Chondrocyte (in vitro differentiated cells): ENCODE results near the gene GRIK2. TPM values are rescaled to one million over a fixed set of nuclear protein-coding genes. Genes with fewer than 3 reads are reported as not detected.

Experiments
- DNase-seq: peaks from one replicate; pipeline ENCODE4 v3.0.0; 2021; ENCODE audit warnings: mixed read lengths, low spot score
- H3K27ac Mint-ChIP-seq: one replicate; pipeline ENCODE4 v1.8.0; 2021; ENCODE audit warnings: mild to moderate bottlenecking, moderate library complexity, mixed read lengths; ENCODE audit not compliant: unreplicated experiment
- H3K27me3 Mint-ChIP-seq: 2 replicates; pipeline ENCODE4 v1.8.0; 2021; ENCODE audit warnings: low read depth, mixed read lengths
- H3K36me3 Mint-ChIP-seq: 2 replicates; pipeline ENCODE4 v1.8.0; 2021; ENCODE audit warnings: low read depth, mixed read lengths
- H3K4me1 Mint-ChIP-seq: 2 replicates; pipeline ENCODE4 v1.8.0; 2021; ENCODE audit warnings: low read depth, mild to moderate bottlenecking, mixed read lengths
- H3K4me3 Mint-ChIP-seq: one replicate; pipeline ENCODE4 v1.8.0; 2021; ENCODE audit warnings: mild to moderate bottlenecking, moderate library complexity, mixed read lengths; ENCODE audit not compliant: unreplicated experiment
- H3K9me3 Mint-ChIP-seq: 2 replicates; pipeline ENCODE4 v1.8.0; 2021; ENCODE audit warnings: low read depth, mixed read lengths
- CTCF ChIP-seq: fragments of 200-600 bp; sonication (generic); IDR thresholded peaks from 2 replicates; pipeline ENCODE4 v1.5.0; 2021; ENCODE audit warnings: antibody characterized with exemption, mild to moderate bottlenecking, moderate library complexity
- total RNA-seq: library from RNA; stranded (reverse); gene quantifications from 3 replicates; pipeline ENCODE4 v1.2.1, GENCODE V29; 2021

The GRIK2 gene
- total RNA-seq, 1 donor from 2014 or later: 8.2 TPM

GRCh38 chr6:101747716-101748115 lies 354.2 kb downstream of the GRIK2 start:
- no peak overlapping the region for H3K4me3 Mint-ChIP-seq
- no peak for DNase-seq
- no peak overlapping the region for H3K27ac Mint-ChIP-seq
- H3K36me3 Mint-ChIP-seq: no peaks in the 10 kb centered on the region
- no peaks in the 10 kb centered on the region for H3K4me1 Mint-ChIP-seq
- H3K9me3 Mint-ChIP-seq: no peaks in the 10 kb centered on the region
- no peaks in the 10 kb centered on the region for H3K27me3 Mint-ChIP-seq
- TF ChIP-seq CTCF: no peak

GRCh38 chr6:101755931-101756330 lies 362.4 kb downstream of the GRIK2 start:
- H3K4me1 Mint-ChIP-seq: peaks cover 2% of the 10 kb centered on the region
- no peak for DNase-seq
- no peak overlapping the region for H3K27ac Mint-ChIP-seq
- no peak for TF ChIP-seq CTCF
- H3K9me3 Mint-ChIP-seq: no peaks in the 10 kb centered on the region
- H3K27me3 Mint-ChIP-seq: no peaks in the 10 kb centered on the region
- H3K36me3 Mint-ChIP-seq: no peaks in the 10 kb centered on the region
- H3K4me3 Mint-ChIP-seq: no peak overlapping the region

- Mint-ChIP-seq H3K9me3 (no peaks in the 10 kb centered on the region), H3K27me3 (no peaks in the 10 kb centered on the region), H3K4me1 (peaks cover 13% of the 10 kb centered on the region), H3K4me3 (no peak overlapping the region), H3K27ac (no peak overlapping the region), H3K36me3 (no peaks in the 10 kb centered on the region)
- TF ChIP-seq CTCF: no peak
- no peak for DNase-seq
These were observed 364.9 kb downstream of the GRIK2 start for GRCh38 chr6:101758368-101758767.

GRCh38 chr6:101760843-101761621 lies 367.5 kb downstream of the GRIK2 start:
- no peak for DNase-seq
- Mint-ChIP-seq H3K9me3 (no peaks in the 10 kb centered on the region), H3K4me3 (no peak overlapping the region), H3K27ac (no peak overlapping the region), H3K27me3 (no peaks in the 10 kb centered on the region), H3K4me1 (peaks cover 13% of the 10 kb centered on the region), H3K36me3 (no peaks in the 10 kb centered on the region)
- TF ChIP-seq CTCF: no peak

- Mint-ChIP-seq H3K9me3 (no peaks in the 10 kb centered on the region), H3K4me1 (peaks cover 13% of the 10 kb centered on the region), H3K4me3 (no peak overlapping the region), H3K27ac (no peak overlapping the region), H3K27me3 (no peaks in the 10 kb centered on the region), H3K36me3 (no peaks in the 10 kb centered on the region)
- TF ChIP-seq CTCF: no peak
- DNase-seq: no peak
These were observed 369.3 kb downstream of the GRIK2 start for GRCh38 chr6:101762851-101763250.
